GM19438 (cell line): Measurements from ENCODE around the gene ANAPC2.

Experiments
- ATAC-seq: cut with Tn5 transposase; IDR thresholded peaks from one replicate; pipeline ENCODE4 v1.9.1; 2021; ENCODE audit warnings: low read depth; ENCODE audit not compliant: unreplicated experiment

Gene ANAPC2

DNA sequence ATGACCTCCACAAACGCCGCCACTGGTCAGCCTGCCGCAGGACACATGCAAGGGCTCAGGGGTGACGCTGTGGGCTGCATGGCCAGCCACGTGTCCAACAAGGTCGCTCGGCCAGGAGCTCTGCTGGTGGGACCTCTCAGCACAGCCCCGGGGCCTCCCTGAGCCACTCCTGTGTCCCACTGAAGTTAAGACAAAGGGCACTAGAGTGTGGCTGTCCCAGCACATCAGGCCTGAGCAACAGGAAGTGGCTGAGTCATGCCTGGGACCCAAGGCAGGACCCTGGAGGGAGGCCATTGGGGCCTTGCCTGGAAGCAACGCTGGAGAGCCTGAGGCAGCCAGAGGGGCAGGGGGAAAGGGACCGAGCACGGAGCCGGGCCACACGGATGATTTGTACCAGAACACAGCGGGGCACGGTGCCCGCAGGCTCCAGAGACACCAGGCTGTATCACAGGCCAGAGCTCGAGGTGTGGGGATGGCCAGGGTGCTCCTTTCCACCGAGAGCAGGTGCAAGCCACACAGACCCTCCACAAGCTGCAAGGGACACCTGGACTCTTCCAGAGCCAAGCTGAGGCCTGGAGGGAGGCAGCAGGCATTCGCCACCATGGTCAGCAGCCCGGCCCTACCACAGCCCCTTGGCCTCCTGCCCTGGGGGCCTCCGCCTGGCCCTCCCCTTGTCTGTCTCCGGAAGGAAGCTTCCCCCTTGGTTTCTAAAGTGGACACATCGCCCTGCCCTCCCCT, 10.0 kb downstream of the ANAPC2 start:
- no peak for ATAC-seq

DNA sequence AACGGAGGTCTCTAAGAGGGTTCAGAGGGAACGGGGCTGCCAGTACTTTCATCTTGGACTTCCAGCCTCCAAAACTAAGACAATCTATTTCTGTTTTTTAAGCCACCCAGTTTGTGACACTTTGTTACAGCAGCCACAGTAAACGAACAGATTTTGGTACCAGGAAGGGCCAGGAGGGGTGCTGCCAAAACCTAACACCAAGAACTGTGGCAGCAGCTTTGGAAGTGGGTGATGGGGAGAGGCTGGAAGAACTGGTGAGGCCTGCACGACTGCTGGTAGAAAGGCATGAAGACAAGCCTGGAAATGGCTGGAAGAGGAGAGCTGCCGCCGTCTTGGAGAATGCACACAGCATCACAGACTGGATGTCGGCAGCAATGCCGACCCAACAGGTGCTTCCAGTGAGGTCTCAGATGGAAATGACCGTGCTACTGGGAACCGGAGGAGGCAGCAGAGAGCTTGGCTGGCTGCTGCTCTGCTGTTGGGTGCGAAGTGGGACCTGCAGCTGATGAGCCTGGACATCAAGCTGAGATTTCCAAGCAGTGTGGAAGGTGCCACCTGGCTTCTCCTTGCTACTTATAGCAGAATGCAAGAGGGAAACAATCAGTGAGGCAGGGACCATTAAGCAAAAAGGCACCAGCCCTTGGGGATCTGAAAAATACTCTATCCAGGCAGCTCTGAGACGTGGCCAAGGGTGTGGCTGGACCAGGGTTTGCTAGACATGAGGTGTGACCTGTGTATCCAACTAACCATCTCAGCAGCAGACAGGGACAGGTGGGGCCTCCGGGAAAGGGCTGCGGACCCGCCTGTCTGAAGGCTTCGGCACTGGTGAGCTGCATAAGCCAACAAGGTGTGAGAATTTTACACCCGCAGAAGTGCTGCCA, 11.8 kb downstream of the ANAPC2 start:
- ATAC-seq = no peak

DNA sequence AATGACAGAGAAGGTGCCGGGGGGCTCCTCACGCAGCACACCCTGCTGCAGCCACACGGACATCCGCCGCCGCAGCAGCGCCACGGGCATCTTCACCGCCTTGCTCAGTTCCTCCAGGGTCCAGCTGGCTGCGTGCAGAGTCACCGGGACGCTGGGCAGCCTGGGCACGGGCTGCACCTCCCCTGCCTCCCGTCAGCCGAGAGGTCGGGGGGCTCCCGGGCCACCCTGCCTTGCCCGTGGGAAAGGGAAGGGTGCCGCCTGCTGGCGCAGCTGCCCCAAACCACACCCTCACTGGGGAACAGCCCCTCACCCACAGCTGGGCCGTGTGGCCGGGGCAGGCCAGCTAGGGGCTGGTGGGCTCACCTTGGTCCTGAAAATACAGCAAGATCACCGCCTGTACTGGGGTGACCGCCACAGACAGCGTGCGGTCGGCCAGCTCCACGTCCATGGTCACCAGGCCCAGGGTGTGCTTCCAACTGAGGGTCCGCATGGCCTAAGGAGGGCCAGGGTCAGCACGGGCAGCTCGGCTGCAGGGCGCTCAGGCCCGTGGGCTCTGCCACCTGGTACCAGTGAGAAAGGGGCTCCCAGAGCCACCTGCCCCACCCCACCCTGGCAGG, 12.9 kb downstream of the ANAPC2 start:
- ATAC-seq = no peak

- no peak for ATAC-seq
These were observed 13.6 kb downstream of the ANAPC2 start for GRCh38 chr9:137174722-137175293.

DNA sequence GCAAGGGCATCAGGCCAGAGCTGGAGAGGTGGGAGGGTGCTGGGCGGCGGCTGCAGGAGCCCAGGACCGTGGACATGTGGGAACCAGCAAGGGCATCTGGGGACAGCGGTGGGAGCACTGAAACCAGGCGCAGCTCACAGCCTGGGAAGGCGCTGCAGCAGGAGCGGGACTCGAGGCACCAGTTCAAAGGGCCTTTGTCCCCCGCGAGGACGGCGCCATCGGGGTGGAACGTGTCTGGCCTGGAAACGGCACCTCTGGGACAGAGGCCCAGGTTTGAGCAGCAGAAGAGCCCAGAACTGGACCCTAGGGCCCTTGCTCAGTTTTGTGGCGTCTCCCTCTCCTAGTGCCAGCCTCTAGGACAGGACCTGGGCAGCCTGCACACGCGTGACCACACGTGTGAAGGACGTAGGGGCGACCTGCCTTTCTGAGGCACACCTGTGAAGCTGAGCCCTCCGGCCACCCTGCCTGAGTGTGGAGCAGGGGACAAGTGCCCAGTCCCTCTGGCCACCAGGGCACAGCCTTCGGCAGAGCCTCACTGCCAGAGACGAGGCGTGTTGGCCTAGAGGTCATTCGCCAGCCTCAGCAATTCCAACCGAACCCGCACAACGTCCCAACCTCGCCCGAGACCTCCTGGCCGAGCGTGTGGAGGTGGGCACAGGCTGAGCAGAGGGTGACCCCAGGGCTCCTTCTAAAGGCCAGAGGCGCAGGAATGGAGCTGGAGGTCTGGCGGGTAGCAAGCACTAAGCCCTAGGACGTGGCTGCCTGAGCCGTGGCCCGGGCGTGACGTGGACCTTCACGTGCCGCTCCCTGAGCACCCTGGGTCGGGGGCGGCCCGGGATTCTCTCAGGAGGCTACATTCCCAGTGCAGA, 14.3 kb downstream of the ANAPC2 start:
- no peak for ATAC-seq

DNA sequence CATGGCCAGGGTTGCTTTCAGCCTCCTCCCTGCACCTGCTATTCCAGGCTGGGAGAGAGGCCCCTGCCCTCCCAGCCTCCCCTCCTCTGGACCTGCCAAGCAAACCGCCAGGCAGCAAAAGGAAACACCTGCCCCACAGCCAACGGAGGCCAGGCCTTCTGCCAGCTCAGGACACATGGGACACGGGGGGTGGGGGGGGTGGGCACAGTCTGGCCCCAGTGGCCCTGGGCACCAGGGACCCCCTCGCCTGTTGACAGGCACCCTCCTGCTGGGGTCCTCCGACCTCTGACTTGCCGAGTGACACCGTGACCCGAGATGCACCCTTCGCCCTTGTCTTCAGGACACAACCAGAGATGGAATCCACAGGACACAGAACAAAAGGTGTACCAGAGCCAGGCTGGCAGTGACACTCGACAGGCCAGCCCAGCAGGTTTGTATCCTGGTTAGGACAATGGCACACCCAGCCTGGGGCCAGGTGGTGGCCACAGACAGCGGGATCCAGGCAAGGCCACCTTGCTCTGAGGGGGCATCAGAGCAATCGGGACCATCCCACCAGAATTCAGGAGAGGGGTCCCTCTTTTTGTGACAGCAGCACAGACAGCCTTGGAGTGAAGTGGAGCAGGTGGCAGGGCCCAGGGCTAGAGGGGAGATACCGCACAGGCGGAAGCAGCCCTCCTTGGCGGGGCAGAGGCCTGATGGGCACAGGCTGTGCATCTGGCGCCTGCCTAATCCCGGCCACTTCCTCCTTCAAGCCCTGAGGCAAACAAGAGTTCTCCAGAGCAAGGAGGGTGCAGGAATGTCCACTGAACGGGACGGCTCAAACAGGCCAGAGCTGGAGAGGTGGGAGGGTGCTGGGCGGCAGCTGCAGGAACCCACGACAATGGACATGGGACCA, 15.2 kb downstream of the ANAPC2 start:
- no peak for ATAC-seq

- ATAC-seq = no peak
These were observed 17.0 kb downstream of the ANAPC2 start for GRCh38 chr9:137171149-137171900.

DNA sequence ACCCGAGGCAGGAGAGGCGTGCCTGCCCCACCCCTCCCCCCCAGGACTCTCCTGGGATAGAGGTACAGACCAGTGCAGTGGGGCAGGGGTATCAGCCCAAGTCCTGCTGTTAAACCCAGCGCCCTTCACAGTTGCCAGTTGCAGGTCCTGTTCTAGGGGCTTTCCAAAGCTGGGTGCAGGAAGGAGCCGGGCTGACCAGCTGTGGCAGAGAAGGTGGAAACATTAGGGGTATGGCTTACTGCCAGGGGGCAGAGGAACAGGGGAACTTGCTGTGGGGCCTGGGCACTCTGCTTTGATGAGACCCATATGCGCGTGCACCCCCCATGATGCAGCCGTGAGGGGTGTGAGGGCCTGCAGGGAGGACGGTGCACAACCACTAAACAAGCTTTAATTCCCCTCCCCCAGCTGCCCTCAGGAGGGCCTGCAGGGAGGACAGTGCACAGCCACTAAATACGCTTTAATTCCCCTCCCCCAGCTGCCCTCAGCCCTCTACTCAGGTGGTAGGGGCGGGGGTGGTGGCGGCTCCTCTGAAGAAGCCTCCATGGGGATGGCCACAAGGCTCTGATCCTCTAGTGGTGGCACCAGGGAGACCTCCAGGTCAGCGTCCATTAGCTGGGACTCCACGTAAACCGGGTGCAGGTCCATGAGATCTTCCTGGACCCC, 17.7 kb downstream of the ANAPC2 start:
- ATAC-seq = no peak

DNA sequence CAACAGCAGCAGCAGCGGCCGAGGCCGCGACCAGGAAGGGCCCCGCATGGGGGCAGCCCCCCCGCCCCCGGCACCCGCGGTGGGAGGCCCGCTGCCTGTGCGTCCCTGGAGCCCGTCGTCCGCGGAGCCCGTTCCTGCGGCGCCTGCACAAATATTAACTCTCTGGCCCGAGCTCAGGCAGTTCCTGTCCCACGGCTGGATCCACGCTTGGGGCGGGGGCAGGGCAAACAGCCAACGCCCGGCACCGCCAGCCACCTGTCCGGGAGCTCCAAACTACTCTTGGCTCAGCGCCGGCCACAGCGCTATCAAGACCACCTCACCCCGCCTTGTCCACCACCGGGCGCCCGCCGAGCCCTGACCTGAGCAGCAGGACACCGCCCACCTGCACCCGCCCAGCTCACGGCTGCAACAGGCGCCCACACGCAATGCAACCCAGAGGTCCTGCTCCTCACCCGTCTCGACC, 18.4 kb downstream of the ANAPC2 start, which contains the start of gene LRRC26:
Gene LRRC26 (minus strand): TSS at position 156 of the 463 bp plus-strand sequence. CDS start 108 bp downstream, at position 48.
- ATAC-seq = no peak

DNA sequence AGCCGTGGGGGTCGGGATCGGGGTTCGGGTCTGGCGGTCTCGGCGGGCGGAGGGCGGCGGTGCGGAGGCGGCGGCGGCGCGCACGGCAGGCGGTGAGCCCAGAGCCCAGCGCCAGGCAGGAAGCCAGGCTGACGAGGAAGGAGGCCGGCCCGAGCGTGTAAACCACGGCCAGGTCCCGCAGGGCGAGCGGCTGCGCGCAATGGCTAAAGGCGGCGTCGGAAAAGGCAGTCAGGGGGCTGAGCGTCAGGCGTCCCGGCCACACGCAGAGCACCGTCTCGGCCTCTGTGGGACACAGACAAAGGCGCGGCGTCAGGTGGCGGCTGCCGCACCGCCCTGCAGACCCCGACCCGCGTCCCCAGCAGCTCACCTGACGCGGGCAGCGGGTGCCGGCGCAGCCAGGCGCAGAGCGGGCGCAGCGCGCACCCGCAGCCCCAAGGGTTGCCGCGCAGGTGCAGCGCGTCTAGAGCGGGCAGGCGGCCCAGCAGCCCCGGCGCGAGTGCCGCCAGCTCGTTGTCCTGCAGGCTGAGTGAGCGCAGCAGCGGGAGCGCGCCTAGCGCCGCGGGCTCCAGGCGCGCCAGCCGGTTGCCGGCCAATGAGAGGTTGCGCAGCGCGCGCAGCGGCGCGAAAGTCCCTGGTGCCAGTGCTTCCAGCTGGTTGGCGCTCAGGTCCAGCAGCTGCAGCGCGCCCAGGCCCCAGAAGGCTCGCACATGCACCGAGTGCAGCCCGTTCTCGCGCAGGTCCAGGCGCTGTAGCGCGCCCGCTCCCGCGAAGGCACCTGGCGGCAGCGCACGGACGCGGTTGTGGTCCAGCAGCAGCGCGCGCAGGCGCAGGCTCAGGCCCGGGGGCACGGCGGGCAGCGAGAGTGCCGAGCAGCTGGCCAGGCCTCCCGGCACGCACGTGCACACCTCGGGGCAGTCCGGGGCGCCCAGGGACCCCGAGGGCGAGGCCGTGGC, 19.2 kb downstream of the ANAPC2 start:
- no peak for ATAC-seq

GRCh38 chr9:137168573-137168903, 19.8 kb downstream of the ANAPC2 start:
- ATAC-seq = no peak

DNA sequence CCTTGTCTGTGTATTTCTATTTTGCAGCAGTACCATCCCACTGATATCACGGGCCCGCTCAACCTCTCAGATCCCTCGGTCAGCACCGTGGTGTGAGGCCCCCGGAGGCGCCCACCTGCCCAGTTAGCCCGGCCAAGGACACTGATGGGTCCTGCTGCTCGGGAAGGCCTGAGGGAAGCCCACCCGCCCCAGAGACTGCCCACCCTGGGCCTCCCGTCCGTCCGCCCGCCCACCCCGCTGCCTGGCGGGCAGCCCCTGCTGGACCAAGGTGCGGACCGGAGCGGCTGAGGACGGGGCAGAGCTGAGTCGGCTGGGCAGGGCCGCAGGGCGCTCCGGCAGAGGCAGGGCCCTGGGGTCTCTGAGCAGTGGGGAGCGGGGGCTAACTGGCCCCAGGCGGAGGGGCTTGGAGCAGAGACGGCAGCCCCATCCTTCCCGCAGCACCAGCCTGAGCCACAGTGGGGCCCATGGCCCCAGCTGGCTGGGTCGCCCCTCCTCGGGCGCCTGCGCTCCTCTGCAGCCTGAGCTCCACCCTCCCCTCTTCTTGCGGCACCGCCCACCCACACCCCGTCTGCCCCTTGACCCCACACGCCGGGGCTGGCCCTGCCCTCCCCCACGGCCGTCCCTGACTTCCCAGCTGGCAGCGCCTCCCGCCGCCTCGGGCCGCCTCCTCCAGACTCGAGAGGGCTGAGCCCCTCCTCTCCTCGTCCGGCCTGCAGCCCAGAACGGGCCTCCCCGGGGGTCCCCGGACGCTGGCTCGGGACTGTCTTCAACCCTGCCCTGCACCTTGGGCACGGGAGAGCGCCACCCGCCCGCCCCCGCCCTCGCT, 20.4 kb downstream of the ANAPC2 start:
- ATAC-seq = no peak

GRCh38 chr9:137167277-137167746, 21.0 kb downstream of the ANAPC2 start:
- no peak for ATAC-seq

- ATAC-seq = no peak
These were observed 21.8 kb downstream of the ANAPC2 start for GRCh38 chr9:137166380-137167229.
